Stimulated activated CD8-positive, alpha-beta memory T cell treated with anti-CD3 and anti-CD28 coated beads, Interleukin-12 subunit alpha, Interleukin-12 subunit beta, amount 100 ng/mL, for 1 hour (primary cell): Measurements from ENCODE around the gene CD3E.
A peak's percentile ranks its signal among the peaks of the same experiment; 100 is the strongest.

Experiments
- DNase-seq: peaks from one replicate; pipeline ENCODE4 v3.0.0-alpha.2; 2020; ENCODE audit warnings: low read depth

CD3E gene

GRCh38 chr11:118304568-118305248 lies at the start of gene CD3E:
CD3E (plus strand) TSS chr11:118304730; CDS start chr11:118304953, 223 bp downstream.
- DNase-seq = peak; percentile 50

DNA sequence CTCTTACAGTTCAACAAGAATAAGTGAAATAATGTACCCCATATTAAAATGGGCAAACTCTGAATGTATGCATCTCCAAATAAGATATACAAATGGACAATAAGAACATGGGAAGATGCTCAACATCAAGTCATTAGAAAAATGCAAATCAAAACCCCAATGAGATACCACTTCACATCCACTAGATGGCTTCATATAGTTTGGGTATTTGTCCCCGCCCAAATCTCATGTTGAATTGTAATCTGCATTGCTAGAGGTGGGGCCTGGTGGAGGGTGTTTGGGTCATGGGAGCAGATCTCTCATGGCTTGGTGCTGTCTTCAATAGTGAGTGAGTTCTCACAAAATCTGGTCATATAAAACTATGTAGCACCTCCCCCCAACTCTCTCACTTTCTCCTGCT lies 46.1 kb upstream of the CD3E start:
- DNase-seq = no peak

DNA sequence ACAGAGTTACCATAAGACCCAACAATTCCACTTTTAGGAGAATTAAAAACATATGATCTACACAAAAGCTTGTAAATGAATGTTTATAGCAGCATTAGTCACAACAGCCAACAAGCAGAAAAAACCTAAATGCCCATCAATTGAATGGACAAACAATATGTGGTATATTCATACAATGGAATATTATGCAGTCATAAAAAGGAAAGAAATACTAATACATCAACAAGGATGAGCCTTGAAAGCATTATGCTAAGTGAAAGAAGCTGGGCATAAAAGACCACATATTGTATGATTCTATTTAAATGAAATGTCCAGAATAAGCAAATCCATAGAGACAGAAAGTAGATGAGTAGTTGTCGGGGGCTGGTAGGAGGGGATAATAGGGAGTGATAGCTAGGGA lies 45.4 kb upstream of the CD3E start:
- DNase-seq = no peak

DNA sequence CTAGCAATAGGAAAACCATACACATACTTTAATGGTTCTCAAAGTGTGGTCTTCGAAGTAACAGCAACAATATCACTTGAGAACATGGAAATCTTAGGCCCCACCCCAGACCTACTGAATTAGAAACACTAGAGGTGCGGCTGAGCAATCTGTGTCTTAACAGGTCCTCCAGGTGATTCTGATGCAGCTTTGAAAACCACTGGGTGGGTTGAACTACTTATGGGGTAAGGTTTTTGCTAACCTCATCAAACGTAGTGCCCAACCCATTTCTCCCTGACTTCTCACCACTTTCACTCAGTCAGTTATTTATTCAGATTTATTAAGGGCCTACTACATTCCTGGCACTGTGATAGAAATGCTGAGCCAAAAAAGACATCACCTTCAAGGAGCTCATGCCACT lies 44.2 kb upstream of the CD3E start:
- DNase-seq = no peak

- DNase-seq = no peak
These were observed 41.4 kb upstream of the CD3E start for GRCh38 chr11:118263112-118263511.

DNA sequence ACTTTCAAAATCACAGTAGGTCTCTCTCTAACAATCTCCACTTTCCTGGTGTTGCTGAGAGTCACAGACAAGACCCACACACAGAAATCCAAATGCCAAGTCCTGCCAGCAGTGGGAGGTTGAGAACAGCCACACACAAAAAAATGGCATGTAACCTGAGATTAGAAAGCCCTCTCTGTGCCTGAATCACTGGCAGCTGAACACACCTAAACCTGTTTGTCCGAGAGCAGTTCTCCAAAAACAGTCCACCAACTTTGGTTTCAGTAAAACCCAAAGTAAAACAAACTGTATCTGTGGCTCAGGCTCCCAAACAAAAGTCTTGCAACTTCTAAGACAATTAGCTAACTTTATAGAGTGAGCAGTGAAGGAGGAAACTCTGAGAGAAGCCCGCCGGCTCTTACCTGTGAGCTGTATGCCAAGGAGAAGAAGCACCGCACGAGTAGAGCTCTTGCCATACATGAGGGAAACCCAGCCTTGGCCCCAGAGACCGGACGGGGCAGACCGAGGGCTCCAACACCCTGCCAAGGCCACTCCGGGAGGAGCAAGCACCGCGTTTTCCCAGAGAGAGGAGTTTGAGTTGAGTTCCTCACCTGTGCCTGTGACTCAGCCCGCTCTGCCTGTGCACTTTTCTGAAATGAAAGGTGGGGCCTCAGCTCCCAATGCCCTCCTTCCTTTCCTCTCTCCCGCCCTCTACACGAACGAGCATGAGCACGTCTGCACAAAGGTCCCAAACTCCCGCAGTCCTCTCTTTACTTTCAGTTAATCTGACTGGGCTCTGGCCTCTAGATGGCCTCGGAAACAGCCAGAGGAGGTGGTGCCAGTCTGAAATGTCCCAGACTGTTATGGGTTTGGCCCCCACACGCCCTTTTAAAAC lies 40.6 kb upstream of the CD3E start, which contains the start of gene MPZL2:
Gene MPZL2, minus strand, starts transcription at position 603 of the 874 bp plus-strand sequence. Its CDS starts 144 bp downstream, at position 459.
- DNase-seq = no peak

DNA sequence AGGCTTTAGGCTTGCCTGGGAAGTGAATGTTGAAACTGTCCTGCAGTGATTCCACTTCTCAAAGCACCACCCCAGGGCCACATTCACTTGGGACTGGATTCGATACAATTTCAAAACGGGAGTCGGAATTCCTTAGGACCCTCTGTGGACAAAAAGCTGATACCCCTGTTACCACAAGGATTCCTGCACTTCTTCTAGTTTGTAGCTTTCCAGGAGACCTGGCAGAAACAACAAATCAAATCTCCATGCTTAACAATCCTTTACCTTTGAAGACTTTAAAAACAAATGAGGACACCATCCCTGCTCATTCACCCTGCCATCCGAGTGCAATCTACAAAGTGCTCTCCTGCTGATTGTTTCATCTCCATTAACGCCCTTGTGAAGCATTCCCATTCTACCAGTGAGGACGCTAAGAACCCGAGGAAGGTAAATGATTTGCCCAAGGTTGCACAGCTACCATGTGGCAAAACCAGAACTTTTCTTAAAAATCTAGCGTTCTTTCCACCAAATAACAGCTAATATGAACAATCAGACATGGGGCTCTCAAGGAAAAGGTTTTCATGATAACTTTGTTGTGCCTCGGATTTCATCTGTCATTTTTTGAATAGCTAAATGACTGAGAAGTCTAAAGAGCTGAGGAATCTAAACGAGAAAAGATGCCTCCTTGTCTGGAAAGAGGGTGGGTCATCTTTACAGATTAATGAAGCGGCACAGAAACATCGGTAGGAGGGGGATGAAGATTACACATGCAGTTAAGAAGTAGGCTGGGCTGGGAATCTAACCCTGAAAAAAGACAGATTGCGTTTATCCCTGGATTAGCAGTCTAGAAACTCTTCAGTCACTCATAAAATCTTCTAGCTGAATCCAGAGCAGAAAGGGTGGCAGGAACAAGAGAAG lies 39.7 kb upstream of the CD3E start:
- DNase-seq = no peak

- DNase-seq = no peak
These were observed 38.6 kb upstream of the CD3E start for GRCh38 chr11:118265954-118266353.

DNA sequence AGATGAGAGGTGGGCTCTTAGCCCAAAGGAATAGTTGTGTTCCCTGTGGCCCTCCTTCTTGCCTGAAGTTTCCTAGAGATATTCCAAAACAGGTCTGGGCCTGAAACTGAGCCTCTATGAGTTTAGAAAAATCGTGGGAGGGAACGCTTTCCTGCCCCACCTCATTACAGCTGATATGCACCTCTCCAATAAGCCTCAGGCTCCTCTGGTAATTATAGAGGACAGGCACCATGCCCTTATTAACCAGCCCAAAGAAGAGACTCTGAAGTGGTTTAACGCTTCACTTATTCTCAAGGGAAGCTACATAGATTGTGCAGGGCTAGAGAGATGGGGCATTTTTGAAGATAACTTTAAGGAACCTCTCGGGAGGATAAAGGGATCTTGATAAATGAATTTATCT lies 37.0 kb upstream of the CD3E start:
- no peak for DNase-seq

DNA sequence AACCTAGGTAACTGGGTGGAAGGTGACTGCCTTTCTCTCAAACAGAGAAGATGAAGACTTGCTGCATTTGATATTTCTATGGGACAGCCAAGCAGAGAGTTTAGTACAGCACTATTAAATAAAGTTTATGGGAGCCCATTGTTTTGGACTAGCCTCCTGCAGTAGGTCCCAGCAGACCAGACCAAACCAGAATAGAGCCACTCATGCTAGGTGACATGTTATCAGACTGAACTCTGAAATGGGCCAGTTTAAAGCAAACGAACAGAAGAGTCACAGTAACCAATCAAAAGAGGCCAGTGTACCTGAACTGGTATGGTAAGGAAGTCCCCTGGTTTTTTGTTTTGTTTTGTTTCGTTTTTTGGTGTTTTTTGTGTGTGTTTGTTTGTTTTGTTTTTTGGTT lies 32.5 kb upstream of the CD3E start:
- DNase-seq = no peak

- DNase-seq = no peak
These were observed 30.3 kb upstream of the CD3E start for GRCh38 chr11:118274186-118274585.

DNA sequence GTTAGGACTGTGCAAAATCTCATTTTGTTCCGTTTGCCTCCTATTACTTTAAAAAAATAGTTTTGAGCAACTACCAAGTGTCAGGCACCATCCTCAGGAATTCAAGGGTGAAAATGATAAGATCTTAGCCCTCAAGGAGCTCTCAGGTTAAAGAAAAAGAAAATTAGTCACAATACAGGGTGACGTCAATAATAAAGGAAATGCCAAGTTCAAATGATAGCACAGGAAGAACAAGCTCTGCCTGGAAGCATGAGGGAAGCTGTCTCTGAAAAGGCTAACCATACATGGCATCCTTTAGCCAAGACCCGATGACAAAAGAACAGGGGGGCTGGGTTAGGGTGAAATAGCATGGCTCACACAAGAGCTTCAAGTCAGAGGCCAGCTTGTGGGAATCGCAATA lies 29.4 kb upstream of the CD3E start:
- DNase-seq = no peak

DNA sequence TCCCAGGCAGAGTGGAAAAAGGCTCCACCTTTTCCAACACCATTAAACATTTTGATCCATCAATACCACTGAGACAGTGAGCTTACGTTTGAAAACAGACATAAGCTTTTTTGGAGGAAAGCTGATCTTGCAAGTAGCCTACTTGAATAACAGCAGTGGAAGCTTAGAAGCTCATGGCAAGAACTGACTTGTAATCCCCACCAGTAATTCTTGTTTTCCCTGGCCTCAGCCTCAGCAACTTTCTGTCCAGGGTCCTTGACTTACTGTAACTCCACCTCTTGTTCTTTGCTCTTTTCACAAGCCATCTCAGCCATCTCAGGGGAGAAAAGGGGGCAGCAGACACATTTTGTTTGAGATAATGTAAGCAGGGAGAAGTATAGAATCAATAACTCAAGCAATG lies 28.1 kb upstream of the CD3E start:
- no peak for DNase-seq

GRCh38 chr11:118277312-118277711 lies 27.2 kb upstream of the CD3E start:
- no peak for DNase-seq

- DNase-seq = no peak
These were observed 23.2 kb upstream of the CD3E start for GRCh38 chr11:118281284-118281683.

GRCh38 chr11:118282606-118283005 lies 21.9 kb upstream of the CD3E start:
- no peak for DNase-seq

- no peak for DNase-seq
These were observed 21.4 kb upstream of the CD3E start for GRCh38 chr11:118283037-118283636.

DNA sequence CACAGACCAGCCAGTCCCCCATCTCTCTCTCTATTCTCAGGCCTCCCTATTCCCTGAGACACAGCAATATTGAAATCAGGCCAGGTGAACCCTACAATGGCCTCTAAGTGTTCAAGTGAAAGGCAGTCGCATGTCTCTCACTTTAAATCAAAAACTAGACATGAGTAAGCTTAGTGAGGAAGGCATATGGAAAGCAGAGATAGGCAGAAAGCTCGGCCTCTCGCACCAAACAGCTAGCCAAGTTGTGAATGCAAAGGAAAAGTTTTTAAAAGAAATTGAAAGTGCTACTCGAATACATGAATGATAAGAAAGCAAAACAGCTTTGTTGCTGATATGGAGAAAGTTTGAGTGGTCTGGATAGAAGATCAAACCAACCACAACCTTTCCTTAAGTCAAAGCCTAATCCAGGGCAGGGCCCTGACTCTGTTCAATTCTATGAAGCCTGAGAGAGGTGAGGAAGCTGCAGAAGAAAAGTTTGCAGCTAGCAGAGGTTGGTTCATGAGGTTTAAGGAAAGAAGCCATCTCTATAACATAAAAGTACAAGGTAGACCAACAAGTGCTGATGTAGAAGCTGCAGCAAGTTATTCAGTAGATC lies 20.7 kb upstream of the CD3E start:
- no peak for DNase-seq

- DNase-seq = no peak
These were observed 18.0 kb upstream of the CD3E start for GRCh38 chr11:118286545-118286944.

DNA sequence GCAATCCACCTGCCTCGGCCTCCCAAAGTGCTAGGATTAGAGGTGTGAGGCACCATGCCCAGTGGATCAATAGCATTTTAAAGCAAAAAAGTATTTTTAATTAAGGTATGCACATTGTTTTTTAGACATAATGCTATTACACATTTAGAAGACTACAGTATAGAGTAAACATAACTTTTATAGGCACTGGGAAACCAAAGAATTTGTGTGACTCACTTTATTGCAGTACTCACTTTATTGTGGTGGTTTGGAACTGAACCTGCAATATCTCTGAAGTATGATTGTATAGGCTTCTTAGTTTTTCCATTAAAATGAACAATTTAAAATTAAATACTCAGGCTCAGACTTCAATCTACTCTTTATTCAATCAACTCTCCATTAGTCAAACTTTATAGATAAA lies 17.5 kb upstream of the CD3E start:
- no peak for DNase-seq

GRCh38 chr11:118289401-118289800 lies 15.1 kb upstream of the CD3E start:
- DNase-seq = no peak

DNA sequence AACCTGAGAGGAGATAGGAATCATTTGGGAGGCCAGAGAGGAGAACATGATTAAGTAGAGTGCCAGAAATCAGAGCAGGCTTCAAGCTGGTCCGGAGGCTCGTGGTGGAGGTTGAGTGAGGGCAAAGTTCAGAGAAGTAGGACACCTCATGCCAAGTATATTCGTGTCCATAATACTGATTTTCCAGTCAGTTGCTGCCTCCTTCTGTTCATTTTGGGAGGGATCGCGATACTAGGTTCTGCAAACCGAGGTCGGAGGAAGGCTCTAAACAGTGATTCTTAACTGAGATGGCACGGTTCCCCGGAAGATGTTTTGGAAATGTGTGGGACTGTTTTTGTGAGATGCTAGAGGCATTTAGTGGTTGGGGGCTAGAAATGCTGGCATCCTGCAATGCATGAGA lies 13.6 kb upstream of the CD3E start:
- DNase-seq = no peak
